GF-D8 (cell line): ENCODE data around the gene NXN.
"Not testable (repeated sequence)": the region's sequence is repeated elsewhere in the genome, so short reads cannot be mapped to it uniquely, and the experiment has no call there.

Experiments
- DNase-seq: peaks from one replicate; lab custom pipeline; 2025; lab: John Stamatoyannopoulos, UW

The NXN gene

DNA sequence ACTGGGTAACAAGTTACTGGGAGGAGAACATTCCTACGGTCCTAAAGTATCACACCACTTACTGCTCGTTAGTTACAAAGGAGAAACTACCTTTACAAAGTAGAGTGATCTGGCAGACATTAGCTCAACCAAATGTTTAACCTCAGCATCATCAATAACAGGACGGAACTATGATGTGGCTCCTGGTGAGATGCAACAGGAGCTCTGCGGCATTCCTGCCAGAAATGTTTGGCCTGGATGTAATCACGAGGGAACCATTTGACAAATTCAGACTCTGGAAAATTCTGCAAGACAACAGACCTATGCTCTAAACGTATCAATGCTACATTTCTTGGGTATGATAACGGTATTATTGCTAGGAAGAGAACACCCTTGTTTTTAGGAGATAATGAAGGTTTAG lies 117.0 kb downstream of the NXN start:
- no peak for DNase-seq

DNA sequence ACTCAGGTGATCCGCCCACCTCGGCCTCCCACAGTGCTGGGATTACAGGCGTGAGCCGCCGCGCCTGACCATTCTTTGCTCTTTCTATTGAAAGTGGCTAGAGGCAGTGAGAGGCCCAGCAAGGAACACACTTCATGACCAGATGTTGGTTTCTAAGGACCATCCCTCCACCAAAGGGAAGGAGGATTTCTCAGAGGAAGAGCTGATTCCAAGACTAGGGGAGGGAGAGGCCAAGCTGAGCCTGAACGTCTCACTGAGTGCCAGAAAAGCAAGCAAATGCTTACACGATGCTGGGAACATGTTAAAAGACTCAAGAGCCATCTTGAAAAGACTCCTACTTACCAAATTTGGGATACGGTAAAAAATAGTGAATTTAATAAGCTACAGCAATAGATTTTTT lies 118.2 kb downstream of the NXN start:
- DNase-seq: no peak

DNA sequence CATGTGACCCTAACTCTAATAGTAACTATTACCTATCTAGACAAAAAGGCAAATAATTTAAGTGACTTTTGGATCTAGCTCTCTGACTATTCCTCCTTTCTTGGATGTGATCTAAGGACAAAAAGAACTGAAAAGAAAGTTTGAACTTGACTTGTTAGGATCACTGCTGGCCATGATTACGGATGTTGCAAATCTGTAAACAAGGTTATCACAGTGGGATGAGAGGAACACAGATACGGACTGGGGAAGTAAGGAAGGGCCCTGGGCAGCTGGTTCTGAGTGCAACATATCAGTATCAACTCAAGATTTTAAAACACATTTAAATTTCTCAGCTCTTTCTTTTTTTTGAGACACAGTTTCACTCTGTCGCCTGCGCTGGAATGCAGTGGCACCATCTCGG lies 118.8 kb downstream of the NXN start:
- DNase-seq: no peak

DNA sequence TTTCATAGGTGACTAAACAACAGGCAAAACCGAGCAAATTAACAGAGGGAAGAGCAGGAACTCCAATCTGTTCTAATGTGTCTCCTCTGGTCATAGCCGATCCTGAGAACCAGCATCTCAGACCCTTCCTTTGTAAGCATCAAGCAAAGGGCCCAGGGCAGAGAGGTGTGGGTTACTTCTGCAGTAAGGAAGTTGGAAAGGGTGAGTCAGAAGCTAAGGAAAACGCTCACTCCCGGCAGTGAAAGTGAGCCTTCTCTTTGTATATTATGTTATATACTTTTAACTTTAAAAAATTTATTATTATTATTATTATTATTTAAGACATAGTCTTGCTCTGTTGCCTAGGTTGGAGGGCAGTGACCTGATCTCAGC lies 119.8 kb downstream of the NXN start:
- DNase-seq: no peak

DNA sequence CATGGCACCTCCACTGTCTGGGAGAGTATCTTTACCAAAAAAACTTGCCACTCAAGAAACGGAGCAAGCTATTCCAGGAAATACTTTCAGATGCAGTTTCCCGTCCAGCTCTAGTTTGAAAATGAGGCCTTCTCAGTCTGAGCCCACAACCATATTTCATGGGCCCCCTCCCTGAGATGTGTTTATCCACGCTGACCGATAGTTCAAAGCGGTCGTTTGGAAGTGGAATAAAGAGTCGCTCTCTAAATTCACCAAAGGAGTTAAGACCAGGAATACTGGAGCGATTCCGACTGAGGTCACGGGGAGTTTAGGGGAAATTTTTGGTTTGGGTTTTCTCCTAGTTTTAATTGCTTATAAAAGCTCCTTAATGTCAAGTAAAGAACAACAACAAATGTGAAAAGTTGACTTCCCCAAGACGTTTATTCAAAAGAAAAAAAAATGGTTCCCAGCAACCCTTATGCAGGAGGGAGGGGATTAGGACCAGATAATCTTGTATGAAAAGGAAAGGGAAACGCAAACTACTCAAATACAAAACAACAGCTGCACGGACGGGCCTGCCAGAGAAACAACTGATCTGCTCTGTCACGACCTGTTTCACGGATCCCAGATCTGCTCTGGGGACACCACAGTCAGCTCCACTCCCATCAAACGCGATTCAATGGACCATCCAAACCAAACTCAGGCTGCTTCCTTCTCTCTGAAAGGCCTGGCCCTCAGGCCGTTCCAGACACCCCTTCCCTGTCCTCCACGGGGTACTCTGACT lies 120.3 kb downstream of the NXN start:
- DNase-seq: no peak

DNA sequence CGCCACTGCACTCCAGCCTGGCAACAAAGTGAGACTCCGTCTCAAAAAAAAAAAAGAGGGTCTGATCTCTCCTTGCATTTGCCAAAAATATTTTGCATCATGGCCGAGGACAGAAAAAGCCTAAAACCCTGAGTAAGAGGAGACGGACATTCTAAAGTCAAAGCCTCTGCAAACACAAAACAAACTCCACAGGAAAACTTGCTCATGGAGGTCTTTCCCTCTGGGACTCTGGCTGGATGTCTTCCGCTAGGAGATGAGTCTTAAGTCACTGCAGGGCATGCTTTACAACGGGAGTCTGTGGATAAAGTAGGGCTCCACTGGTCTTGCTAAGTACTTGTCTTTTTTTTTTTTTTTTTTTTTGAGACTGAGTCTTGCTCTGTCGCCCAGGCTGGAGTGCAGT lies 123.4 kb downstream of the NXN start:
- DNase-seq: no peak

DNA sequence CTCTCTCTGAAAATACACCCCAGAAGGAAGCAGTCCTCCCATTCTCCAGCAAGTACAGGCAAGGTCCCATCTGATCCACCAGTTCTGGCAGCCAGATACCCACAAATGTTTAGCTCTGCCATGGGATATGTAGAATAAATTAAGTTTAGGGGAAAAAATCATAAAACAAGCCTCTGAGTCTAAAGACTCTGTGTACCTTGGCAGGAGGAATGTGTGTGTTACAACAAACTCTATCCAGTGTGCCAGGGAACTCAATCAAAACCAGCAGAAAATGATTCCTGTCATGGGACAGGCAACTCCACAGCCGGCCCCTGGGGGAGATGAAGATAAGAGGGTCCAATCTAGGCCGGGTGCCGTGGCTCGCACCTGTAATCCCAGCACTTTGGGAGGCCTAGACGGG lies 124.0 kb downstream of the NXN start:
- no peak for DNase-seq

DNA sequence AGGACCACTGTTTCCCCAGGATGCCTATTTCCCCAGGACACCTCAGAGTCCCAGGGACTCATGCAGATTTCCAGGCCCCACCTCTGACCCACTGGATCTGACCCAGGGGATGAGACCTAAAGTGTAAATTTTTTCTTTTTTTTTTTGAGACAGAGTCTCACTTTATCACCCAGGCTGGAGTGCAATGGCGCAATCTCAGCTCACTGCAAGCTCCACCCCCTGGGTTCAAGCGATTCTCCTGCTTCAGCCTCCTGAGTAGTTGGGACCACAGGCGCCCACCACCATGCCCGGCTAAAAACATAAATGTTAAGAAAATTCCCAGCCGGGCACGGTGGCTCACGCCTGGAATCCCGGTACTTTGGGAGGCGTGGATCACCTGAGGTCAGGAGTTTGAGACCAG lies 126.7 kb downstream of the NXN start:
- DNase-seq: not testable (repeated sequence)

DNA sequence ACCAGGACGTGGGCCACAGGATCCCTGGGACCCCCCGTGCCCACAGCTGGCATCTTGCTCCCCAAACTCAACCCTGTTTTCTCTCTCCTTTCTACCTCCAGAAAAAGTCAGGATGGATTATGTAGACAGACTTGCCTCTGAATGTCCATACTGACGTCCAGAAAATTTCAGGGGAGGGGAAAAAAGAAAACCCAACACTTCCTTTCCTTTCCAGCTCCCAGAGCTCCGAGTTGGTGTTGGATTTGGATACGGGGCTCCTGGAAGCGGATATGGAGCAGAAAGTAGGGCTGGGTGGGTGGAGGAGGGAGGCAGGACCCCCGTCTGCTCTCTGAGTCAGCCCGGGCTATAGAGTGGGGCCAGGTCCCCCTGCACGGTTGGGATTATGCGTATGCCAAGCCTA lies 127.2 kb downstream of the NXN start:
- DNase-seq: no peak

DNA sequence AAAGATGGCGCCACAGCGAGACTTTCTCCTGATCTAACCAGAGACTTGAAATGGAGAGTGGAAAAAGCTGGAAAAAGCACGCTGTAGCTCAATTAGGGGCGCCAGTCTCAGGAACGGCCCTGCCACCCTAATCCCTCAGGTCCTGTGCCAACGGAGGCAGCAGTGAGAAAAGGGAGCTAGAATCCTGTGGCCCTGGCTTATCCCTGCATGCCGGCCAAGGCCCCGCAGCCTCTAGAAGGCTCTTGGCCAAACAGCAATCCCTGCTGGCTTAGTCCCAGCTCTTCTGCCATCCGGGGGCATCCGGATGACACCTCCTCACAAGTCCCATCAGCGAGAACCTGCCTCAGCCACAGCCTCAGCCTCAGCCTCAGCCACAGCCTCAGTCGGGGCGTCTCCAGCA lies 127.7 kb downstream of the NXN start:
- no peak for DNase-seq

DNA sequence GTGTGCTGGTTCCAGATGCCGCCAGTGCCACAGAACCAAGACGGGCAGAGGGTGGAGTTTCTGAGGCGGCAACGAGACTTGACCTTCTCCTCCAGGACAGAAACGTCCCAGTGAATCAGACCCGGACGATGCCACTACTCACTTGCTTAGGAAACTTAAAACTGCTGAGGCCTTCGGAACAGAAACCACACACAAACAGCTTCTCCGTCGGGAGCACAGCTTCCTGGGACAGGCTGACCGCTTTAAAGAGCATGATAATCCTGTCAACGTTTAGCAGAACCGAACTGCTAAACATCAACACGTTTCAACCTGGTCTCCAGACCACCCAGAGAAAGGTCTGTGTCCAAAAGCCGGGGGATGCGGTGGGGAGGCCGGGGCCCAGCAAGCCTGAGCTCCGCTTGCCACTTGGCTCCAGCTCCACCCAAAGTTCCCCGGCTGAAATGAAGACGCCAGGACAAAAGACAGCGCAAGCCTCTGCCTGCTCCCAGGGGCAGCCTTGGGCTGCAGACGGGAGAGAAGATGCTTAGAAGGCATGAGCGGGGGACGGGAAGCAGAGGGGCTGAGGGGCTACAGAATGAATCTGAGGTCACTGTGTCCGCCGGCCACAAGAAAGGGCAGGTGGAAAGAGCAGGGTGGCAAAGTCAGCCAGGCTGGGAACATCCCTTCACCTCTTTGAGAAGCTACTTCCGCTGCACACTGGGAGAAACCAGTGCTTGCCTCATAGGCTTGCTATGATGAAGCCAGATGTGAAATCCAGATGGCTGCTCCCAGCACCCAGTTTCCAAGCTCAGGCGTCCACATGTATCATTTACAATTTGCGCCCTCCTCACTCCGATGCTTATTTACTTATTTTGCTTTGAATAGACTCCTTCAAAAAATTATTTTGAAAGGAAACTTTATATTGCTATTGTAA lies 128.5 kb downstream of the NXN start:
- no peak for DNase-seq

DNA sequence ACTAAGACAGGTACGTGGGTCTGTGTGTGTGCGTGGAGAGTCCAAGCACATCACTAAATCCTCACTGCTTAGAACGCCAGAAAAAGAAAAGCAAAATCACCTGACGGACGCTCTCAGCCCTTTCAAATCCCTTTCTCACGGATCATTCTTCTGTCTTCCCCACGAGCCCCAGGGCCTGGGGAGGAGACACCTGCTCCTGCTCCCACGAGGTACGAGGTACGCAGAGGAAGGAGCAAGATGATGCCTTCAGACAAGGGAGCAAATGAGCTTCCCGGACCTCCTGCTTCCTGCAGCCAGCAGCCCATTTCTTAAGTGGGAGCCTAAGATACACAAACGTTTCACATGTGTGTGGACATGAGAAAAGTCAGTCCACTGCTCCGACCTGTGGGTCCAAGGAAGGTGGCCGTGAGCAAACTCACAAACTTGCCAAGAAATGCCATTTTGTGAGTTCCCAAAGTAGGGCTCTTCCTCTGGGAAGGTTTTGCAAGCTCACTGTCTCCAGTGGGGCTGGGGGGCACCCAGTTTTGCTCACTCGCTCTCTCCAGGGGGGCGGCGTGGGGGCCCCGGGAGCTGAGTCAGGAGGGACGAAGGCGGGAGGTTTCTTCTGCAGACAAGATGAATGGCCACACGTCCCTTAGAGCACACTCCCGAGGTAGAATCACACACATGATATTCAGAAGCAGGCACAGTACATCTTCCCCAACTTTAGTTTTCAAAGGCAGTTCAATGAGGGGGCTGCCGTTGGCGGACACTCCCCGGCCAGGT lies 129.3 kb downstream of the NXN start:
- DNase-seq: no peak

DNA sequence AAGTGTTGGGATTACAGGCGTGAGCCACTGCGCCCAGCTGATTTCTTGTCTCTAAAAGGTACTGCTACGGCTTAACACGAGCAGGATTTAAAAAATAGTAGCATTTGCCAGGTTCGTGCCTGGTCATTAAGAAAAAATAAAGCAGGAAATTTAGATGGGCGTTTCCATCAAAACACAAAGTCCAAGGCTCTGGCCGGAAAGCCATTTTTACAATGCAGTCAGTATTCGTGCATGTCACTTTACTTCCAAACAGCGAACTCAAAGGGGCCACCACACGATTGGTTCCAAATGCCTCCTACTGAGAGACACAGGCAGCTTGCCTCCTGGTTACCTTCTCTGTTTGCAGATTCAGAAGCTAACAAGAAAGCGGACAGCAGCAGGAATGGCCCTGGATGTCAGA lies 131.2 kb downstream of the NXN start:
- no peak for DNase-seq

DNA sequence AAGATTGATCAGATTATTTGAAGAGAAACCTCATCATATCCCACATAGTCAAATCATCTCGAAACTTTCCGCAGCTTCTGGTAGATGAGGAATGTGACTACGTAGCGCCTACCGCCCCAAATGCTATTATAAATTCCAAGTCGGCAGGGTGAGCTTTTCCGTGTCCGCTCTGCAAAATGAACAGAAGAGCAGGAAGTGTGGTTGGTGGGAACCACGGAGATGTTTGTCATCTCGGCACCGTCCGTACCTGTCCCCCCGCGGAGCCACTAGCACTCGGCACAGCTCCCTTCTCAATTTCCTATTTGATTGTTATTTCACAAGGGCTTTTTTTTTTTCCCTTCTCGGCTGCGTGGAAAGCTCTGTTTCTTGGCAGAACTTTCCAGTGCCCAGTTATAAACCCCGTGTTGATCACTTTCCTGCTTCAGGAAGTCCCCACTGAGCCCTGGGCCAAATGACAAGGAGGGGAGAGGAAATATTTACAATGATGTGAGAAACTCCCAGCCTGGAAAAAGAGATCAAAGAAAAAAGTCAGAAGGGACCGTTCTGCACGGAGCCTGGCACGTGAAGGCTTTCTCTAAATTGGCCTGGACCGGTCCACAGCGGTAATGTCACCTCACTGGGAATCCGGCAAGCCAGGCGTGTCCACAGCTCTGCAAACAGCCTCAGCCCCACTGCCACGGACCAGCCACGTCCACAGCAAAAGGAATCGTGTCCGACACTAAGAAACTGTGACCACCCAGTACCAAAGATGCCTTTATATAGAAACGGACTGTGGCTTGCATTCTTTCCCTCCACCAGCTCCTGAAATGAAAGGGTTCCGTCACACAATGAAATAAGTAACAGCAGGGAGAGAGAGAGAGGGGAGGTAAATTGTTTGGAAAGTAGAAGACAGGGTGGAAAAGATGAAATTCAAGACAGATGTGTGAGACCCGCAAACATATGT lies 132.4 kb downstream of the NXN start:
- DNase-seq: no peak

DNA sequence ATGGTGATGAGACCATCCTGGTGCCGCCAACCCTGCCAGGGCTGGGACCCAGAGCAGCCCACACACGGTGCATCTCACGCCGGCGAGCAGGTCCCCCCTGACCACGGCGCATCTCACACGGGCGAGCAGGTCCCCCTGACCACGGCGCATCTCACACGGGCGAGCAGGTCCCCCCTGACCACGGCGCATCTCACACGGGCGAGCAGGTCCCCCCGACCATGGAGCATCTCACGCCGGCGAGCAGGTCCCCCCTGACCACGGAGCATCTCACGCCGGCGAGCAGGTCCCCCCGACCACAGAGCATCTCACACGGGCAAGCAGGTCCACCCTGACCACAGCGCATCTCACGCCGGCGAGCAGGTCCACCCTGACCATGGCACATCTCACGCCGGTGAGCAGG lies 138.3 kb downstream of the NXN start:
- no peak for DNase-seq

DNA sequence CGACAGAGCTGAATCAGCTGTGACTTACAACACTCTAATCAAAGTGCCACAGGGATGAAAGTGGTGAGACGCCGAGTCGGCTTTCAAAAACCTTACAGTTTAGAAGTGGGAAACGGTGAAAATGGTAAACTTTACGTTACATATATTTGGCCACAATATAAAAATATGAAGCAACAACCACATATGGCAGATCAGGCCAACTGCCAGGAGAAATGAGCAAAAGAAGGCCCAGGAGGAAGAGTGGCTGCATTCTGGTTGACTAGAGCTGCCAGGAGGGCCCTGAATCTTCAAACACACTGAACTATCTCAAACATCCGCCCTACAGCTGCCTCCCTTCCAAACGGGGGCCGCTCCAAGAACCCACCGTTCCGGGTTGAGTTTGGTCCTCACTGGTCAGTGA lies 141.1 kb downstream of the NXN start:
- no peak for DNase-seq

DNA sequence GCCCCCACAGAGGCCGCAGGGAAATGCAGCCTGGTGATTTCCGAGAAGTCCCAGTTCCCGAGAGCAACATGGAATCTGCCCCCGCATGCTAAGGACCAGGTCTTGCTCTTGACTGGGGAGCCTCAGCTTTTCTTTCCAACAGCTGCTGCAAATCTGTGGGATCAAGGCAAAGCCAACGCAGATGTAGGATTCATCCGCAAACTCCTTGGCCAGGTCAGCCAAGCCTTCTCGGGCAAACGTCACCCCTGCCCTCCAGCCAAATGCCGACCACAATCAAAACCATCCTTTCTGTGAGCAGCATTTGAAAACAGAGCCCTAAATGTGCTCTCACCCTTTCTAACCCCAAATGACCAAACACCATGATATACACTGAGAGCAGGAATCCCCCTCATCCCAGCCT lies 143.4 kb downstream of the NXN start:
- no peak for DNase-seq

DNA sequence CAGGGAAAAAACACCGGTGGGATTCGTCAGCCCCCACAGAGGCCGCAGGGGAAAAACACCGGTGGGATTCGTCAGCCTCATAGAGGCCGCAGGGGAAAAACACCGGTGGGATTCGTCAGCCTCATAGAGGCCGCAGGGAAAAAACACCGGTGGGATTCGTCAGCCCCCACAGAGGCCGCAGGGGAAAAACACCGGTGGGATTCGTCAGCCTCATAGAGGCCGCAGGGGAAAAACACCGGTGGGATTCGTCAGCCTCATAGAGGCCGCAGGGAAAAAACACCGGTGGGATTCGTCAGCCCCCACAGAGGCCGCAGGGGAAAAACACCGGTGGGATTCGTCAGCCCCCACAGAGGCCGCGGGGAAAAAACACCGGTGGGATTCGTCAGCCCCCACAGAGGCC lies 143.9 kb downstream of the NXN start:
- DNase-seq: not testable (repeated sequence)

DNA sequence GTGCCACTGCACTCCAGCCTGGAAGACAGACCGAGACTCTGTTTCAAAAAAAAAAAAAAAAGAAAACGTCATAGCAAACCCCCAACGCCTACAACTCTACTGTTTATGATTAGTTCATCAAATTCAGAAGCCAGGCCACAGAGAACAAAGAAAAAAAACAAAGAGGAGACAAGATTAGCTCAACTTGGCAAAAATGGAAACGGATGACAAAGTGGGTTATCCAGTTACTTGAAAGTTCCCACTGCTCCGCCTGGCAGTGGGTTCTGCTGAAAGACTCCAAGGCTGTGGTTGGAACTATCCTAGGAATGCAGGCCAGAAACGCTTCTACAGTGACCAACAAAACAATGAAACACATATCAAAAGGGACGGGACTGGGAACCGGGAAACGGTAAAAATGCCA lies 144.3 kb downstream of the NXN start:
- no peak for DNase-seq

DNA sequence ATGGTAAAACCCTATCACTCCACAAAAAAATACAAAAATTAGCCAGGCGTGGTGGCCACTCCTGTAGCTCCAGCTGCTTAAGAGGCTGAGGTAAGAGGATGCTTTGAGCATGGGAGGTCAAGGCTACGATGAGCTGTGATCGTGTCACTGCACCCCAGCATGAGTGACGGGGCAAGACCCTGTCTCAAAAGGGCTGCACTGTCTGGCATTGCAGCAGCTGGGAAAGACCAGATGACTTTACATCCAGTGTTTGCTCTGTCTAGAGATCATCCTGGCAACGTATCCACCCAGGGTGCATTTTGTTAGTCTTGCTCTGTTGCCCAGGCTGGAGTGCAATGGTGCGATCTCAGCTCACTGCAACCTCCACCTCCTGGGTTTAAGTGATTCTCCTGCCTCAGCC lies 145.4 kb downstream of the NXN start:
- no peak for DNase-seq

DNA sequence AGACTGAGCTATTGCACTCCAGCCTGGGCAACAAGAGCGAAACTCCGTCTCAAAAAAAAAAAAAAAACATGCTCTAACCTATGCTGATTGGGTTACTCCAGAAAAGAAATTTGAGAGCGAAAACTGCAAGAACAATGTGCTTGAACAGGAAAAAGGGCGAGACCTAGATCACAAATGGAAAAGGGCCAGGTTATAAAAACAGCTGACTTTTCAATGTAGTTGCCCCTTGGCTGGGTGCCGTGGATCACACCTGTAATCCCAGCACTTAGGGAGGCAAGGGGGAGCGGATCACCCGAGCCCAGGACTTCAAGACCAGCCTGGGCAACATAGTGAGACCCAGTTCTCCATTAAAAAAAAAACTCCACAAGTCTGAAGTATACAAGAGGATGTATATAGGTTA lies 148.6 kb downstream of the NXN start:
- DNase-seq: no peak

DNA sequence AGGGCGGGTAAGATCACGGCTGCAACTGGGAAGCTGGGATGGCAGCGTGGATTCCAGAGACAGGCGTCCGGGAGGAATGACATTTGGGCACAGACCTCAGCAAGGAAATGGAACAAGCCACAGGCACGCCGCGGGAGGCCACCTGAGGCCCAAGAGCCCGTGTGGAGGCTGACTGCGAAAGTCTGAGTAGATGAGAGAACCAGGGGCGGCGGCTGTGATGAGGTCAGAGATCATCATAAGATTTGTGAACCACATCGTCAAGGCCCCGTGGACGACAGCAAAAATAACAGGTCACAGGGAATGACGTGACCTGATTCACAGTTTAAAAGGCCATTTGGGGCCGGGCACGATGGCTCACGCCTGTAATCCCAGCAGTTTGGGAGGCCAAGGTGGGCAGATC lies 149.2 kb downstream of the NXN start:
- DNase-seq: no peak
